NT2/D1 (cell line): ENCODE data around the gene ALOX12B.

Source experiments
- SUZ12 ChIP-seq: IDR thresholded peaks from 2 replicates; pipeline ENCODE4 v1.6.1; 2011; ENCODE audit not compliant: insufficient read length, insufficient read depth; ENCODE audit errors: extremely low read depth
- ZNF274 ChIP-seq: IDR thresholded peaks from 2 replicates; pipeline ENCODE4 v1.6.1; 2011; ENCODE audit warnings: mild to moderate bottlenecking, low read depth, low read length

DNA sequence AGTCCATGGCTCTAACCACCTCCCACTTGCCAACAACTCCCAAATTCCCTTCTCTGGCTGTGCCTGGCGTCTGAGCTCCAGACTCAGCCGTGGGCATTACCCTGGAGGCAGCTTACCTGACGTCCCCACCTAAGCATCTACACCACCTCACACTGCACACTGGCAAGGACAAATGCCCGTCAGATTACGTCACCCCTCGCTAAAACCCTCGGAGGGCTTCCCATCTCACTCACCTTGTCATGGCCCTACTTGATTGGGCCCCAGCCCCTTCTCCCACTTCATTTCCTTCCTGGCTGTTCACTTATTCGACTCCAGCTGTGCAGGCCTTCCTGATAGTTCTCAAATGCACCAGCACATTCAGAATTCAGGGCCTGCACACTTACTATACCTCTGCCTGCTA lies 17.4 kb upstream of the ALOX12B start:
- TF ChIP-seq SUZ12, result no peak
- no peak for TF ChIP-seq ZNF274
